Measurements from ENCODE around the gene KIRREL1.

DNA sequence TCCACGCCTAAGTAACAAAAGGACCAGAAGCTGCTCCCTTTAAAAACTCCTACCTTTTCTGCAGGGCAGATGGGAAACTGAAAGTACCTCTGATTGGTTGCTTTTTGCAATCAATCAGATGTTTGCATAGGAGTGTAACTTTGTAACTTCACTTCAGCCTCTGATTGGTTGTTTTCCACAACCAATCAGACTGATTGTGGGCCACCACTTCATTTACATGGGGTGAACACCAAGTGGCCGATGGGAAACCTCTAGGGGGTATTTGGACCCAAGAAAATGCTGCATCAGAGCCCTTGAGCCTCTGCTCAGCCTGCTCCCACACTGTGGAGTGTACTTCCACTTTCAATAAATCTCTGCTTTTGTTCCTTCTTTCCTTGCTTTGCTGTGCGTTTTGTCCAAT is 154.4 kb downstream of the KIRREL1 start:
- TF ChIP-seq CTCF (IDR thresholded peaks at IDR 0.05; ENCODE audit: insufficient read depth, low read depth, low read length) = no peak
- TF ChIP-seq EZH2 (IDR thresholded peaks at IDR 0.05; ENCODE audit: insufficient read depth, low read length) = no peak
